H1 (cell line): Measurements from ENCODE around the gene BBIP1. TPM values are rescaled to one million over a fixed set of nuclear protein-coding genes. Genes with fewer than 3 reads are reported as not detected.

Source experiments
- CTCF ChIA-PET: fragments of 300-600 bp; sonication (Branson Sonifier 250); formaldehyde crosslinking; loops from one replicate; lab custom pipeline; 2021; ENCODE audit not compliant: partially characterized antibody; lab: Charles Lee
- POLR2A ChIA-PET: fragments of 300-600 bp; sonication (Branson Sonifier 250); formaldehyde crosslinking; loops from one replicate; lab custom pipeline; 2021; ENCODE audit warnings: inconsistent platforms; ENCODE audit not compliant: partially characterized antibody; lab: Charles Lee
- DNase-seq, 2 experiments: peaks; one replicate each; pipeline versions ENCODE4 v3.0.0 to v3.0.0-alpha.2; 2010 to 2022; ENCODE audit warnings: low spot score in 2 of 2, low read depth in 1 of 2, mixed read lengths in 1 of 2
- FAIRE-seq: peaks from 2 replicates; lab custom pipeline; 2011; peaks lifted over from hg19 to GRCh38; lab: Jason Lieb, UNC
- H2AFZ ChIP-seq: 2 replicates; pipeline ENCODE4 v1.8.1; 2012; ENCODE audit warnings: low read length, inconsistent platforms
- H2AK5ac ChIP-seq: 2 replicates; pipeline ENCODE4 v1.6.1; 2013; ENCODE audit warnings: low read depth, low read length
- H2BK120ac ChIP-seq: replicated peaks from 2 replicates; pipeline ENCODE3; 2013; ENCODE audit warnings: low read depth, low read length, inconsistent platforms
- H2BK12ac ChIP-seq: 2 replicates; pipeline ENCODE4 v1.6.1; 2013; ENCODE audit warnings: low read depth, low read length
- H2BK15ac ChIP-seq: 2 replicates; pipeline ENCODE4 v1.6.1; 2013; ENCODE audit warnings: low read length
- H2BK20ac ChIP-seq: 2 replicates; pipeline ENCODE4 v1.6.1; 2013; ENCODE audit warnings: low read length
- H2BK5ac ChIP-seq: 2 replicates; pipeline ENCODE4 v1.6.1; 2013; ENCODE audit warnings: low read depth, low read length
- H3K14ac ChIP-seq: 2 replicates; pipeline ENCODE4 v1.6.1; 2013; ENCODE audit warnings: inconsistent platforms; ENCODE audit not compliant: insufficient read length
- H3K18ac ChIP-seq: 2 replicates; pipeline ENCODE4 v1.6.1; 2013; ENCODE audit warnings: low read length; ENCODE audit errors: extremely low read depth
- H3K23ac ChIP-seq: 2 replicates; pipeline ENCODE4 v1.6.1; 2013; ENCODE audit warnings: inconsistent platforms; ENCODE audit not compliant: insufficient read length
- H3K23me2 ChIP-seq: 2 replicates; pipeline ENCODE4 v1.6.1; 2013; ENCODE audit warnings: low read depth, low read length
- H3K27ac ChIP-seq: 2 replicates; pipeline ENCODE4 v1.6.1; 2011; ENCODE audit warnings: low read depth, low read length, inconsistent platforms
- H3K27me3 ChIP-seq, 4 experiments: replicated peaks in 1 of 4; 1 replicate in 1 of 4; 2 replicates in 3 of 4; pipeline versions ENCODE4 v1.6.1 to v1.8.1; 2011 to 2013; ENCODE audit warnings: low read length in 3 of 4, mild to moderate bottlenecking in 3 of 4, inconsistent platforms in 2 of 4, mixed read lengths in 2 of 4, moderate library complexity in 1 of 4; ENCODE audit not compliant: control insufficient read depth in 3 of 4, insufficient read depth in 3 of 4; ENCODE audit errors: extremely low read depth in 1 of 4
- H3K36me3 ChIP-seq, 4 experiments: 2 replicates each; pipeline versions ENCODE4 v1.6.1 to v1.8.1; 2011 to 2013; ENCODE audit warnings: mild to moderate bottlenecking in 4 of 4, low read length in 3 of 4, moderate library complexity in 2 of 4, control low read depth in 1 of 4, inconsistent platforms in 1 of 4; ENCODE audit not compliant: insufficient read depth in 4 of 4, control insufficient read depth in 2 of 4
- H3K4ac ChIP-seq: replicated peaks from 2 replicates; pipeline ENCODE3; 2013; ENCODE audit warnings: low read length, low read depth, mixed read lengths, inconsistent platforms; ENCODE audit not compliant: insufficient read length
- H3K4me1 ChIP-seq, 4 experiments: replicated peaks in 1 of 4; 1 replicate in 1 of 4; 2 replicates in 3 of 4; pipeline versions ENCODE4 v1.6.1 to v1.8.1; 2011 to 2013; ENCODE audit warnings: low read length in 3 of 4, inconsistent platforms in 2 of 4, mixed read lengths in 1 of 4; ENCODE audit not compliant: insufficient read depth in 4 of 4, control insufficient read depth in 3 of 4
- H3K4me2 ChIP-seq, 2 experiments: 2 replicates each; pipeline versions ENCODE4 v1.6.1 to v1.8.1; 2011 to 2013; ENCODE audit warnings: low read depth in 2 of 2, low read length in 2 of 2, control low read depth in 1 of 2, inconsistent platforms in 1 of 2, mild to moderate bottlenecking in 1 of 2; ENCODE audit not compliant: insufficient read depth in 1 of 2
- H3K4me3 ChIP-seq, 4 experiments: fragments of 200-600, 300-600 bp in 1 of 4; sonication (generic), shearing (Covaris generic), sonication (Bioruptor Twin) in 1 of 4; 2 replicates each; pipeline versions ENCODE4 v1.5.1 to v1.8.1; 2011 to 2016; ENCODE audit warnings: low read length in 4 of 4, low read depth in 3 of 4, control low read depth in 2 of 4, inconsistent platforms in 2 of 4, mild to moderate bottlenecking in 2 of 4, mixed read lengths in 1 of 4, moderate library complexity in 1 of 4; ENCODE audit not compliant: insufficient read depth in 2 of 4; ENCODE audit errors: extremely low read depth in 1 of 4
- H3K56ac ChIP-seq: replicated peaks from 2 replicates; pipeline ENCODE3; 2013; ENCODE audit warnings: low read depth, mild to moderate bottlenecking, mixed read lengths, low read length, inconsistent platforms; ENCODE audit not compliant: insufficient read length
- H3K79me1 ChIP-seq: 2 replicates; pipeline ENCODE4 v1.6.1; 2013; ENCODE audit warnings: low read depth, low read length, control low read depth
- H3K79me2 ChIP-seq, 2 experiments: 2 replicates each; pipeline versions ENCODE4 v1.6.1 to v1.8.1; 2012 to 2013; ENCODE audit warnings: low read length in 2 of 2, mild to moderate bottlenecking in 2 of 2, inconsistent platforms in 1 of 2; ENCODE audit not compliant: insufficient read depth in 2 of 2, control insufficient read depth in 1 of 2
- H3K9ac ChIP-seq, 4 experiments: replicated peaks in 1 of 4; 1 replicate in 1 of 4; 2 replicates in 3 of 4; pipeline versions ENCODE4 v1.6.1 to v1.8.1; 2011 to 2013; ENCODE audit warnings: low read depth in 3 of 4, low read length in 3 of 4, control low read depth in 2 of 4, mild to moderate bottlenecking in 2 of 4, moderate library complexity in 2 of 4, inconsistent platforms in 1 of 4; ENCODE audit errors: extremely low read depth in 1 of 4
- H3K9me3 ChIP-seq, 2 experiments: 2 replicates each; pipeline versions ENCODE4 v1.6.1 to v1.8.1; 2012 to 2013; ENCODE audit warnings: mild to moderate bottlenecking in 2 of 2, moderate library complexity in 2 of 2, control low read depth in 1 of 2, inconsistent platforms in 1 of 2, low read depth in 1 of 2, low read length in 1 of 2, mixed read lengths in 1 of 2; ENCODE audit not compliant: insufficient read depth in 2 of 2
- H4K20me1 ChIP-seq, 2 experiments: replicated peaks in 1 of 2; 2 replicates each; pipeline versions ENCODE3 to v1.8.1; 2011 to 2013; ENCODE audit warnings: inconsistent platforms in 2 of 2, low read length in 2 of 2, mild to moderate bottlenecking in 1 of 2; ENCODE audit not compliant: insufficient read depth in 2 of 2, control insufficient read depth in 1 of 2
- H4K5ac ChIP-seq: 2 replicates; pipeline ENCODE4 v1.6.1; 2013; ENCODE audit warnings: low read length, low read depth, mixed read lengths, inconsistent platforms; ENCODE audit not compliant: insufficient read length
- H4K8ac ChIP-seq: 2 replicates; pipeline ENCODE4 v1.8.0; 2013; ENCODE audit warnings: mild to moderate bottlenecking, moderate library complexity, low read length, inconsistent platforms; ENCODE audit not compliant: insufficient read depth; ENCODE audit errors: extremely low read depth
- H4K91ac ChIP-seq: replicated peaks from 2 replicates; pipeline ENCODE3; 2013; ENCODE audit warnings: low read length, mixed read lengths, inconsistent platforms; ENCODE audit not compliant: insufficient read length
- RAD21 ChIP-seq, 2 experiments: IDR thresholded peaks in 1 of 2; conservative IDR thresholded peaks in 1 of 2; 2 replicates each; pipeline ENCODE4 v1.6.1; 2011; ENCODE audit warnings: low read depth in 2 of 2, low read length in 2 of 2, improper control_type of control experiment in 1 of 2, inconsistent platforms in 1 of 2, mild to moderate bottlenecking in 1 of 2, moderate library complexity in 1 of 2
- WGBS, 2 experiments: shearing (Covaris generic) in 1 of 2; methylation state at CpG; one replicate each; pipeline versions ENCODE4 v1.1.6 to v1.1.7; 2013 to 2015; ENCODE audit warnings: low lambda C conversion rate in 2 of 2, mixed read lengths in 2 of 2, inconsistent platforms in 1 of 2, low coverage in 1 of 2, missing lambda C conversion rate in 1 of 2; ENCODE audit not compliant: insufficient replicate concordance in 2 of 2, insufficient coverage in 1 of 2, insufficient read length in 1 of 2; ENCODE audit errors: extremely low coverage in 1 of 2, missing lambda C conversion rate in 1 of 2; 5-methylcytosine and 5-hydroxymethylcytosine counted together
- polyA plus RNA-seq, 7 experiments: library from polyadenylated mRNA; depleted of rRNA in 3 of 7; stranded (reverse) in 5 of 7; unstranded in 2 of 7; fragments of >200 nt in 5 of 7; fragments of 200-250 nt in 2 of 7; gene quantifications; 1 replicate in 5 of 7; 2 replicates in 1 of 7; 4 replicates in 1 of 7; pipeline versions ENCODE4 v1.2.1 to v1.2.3, GENCODE V29; 2011 to 2013; ENCODE audit warnings: missing spikeins in 2 of 7, mixed read lengths in 2 of 7
- total RNA-seq: library from RNA; stranded (reverse); fragmentation: NEBNext Ultra II Directional; extraction: Animal tissue kit (Norgen Biotek cat#: 25700); gene quantifications from 2 replicates; pipeline ENCODE4 v1.2.1, GENCODE V29; 2021

BBIP1 gene
- total and polyA plus RNA-seq, 2 of the 8 experiments (the other 6 are each of a cell fraction or from before 2014, with no cell fraction given), result 8.8 to 19.6 TPM

GRCh38 chr10:110852255-110852896 is 66.6 kb downstream of the BBIP1 start:
- no peak for FAIRE-seq
- POLR2A ChIA-PET, result interaction anchor here (2.0 kb wide), 1 partner anchor 19 kb away, joined by 5 read pairs; the partner anchor contains the start of gene PDCD4

More at GRCh38 chr10:110852255-110852896, 66.6 kb downstream of the BBIP1 start:
- Histone ChIP-seq H2AK5ac (no peak overlapping the region), H3K23ac (no peak overlapping the region), H3K27ac (no peak overlapping the region), H3K4me2 (no peak overlapping the region), H2BK120ac (no peak overlapping the region), H3K4me3 (no peak overlapping the region), H3K79me2 (no peaks in the 10 kb centered on the region), H2BK20ac (no peak overlapping the region), H3K9me3 (no peaks in the 10 kb centered on the region), H3K14ac (no peak overlapping the region), H3K79me1 (no peaks in the 10 kb centered on the region), H4K8ac (no peak overlapping the region), H4K5ac (no peak overlapping the region), H3K9ac (no peak overlapping the region), H2AFZ (0 out of 2 replicates have a peak overlapping the region, but pooled peaks have one; percentile 38), H2BK5ac (no peak overlapping the region), H2BK15ac (no peak overlapping the region), H4K20me1 (no peaks in the 10 kb centered on the region), H3K18ac (no peak overlapping the region), H3K4ac (no peak overlapping the region), H4K91ac (no peak overlapping the region), H3K27me3 (no peaks in the 10 kb centered on the region), H3K23me2 (no peaks in the 10 kb centered on the region), H2BK12ac (0 out of 2 replicates have a peak overlapping the region, but pooled peaks have one; percentile 50), H3K56ac (no peak overlapping the region), H3K36me3 (no peaks in the 10 kb centered on the region), H3K4me1 (no peaks in the 10 kb centered on the region)
- WGBS, 2 experiments, result 76% methylated on average over 7 of the region's 7 CpGs; no CpG with 5 or more reads in 1 of the 2 experiments
- TF ChIP-seq RAD21 (IDR thresholded peaks at IDR 0.05 in 1 of 2, conservative IDR thresholded peaks at IDR 0.05 in 1 of 2; ENCODE audit: low read depth in 2 of 2, low read length in 2 of 2), result no peak
- CTCF ChIA-PET, result interaction anchor here (0.9 to 1.6 kb wide), 4 partner anchors 8 to 50 kb away, joined by 3 read pairs; no protein-coding TSS in a partner anchor
- DNase-seq, result peak in 1 of 2 experiments; percentile 38
